Esophagus muscularis mucosa (tissue), 4 donors: Measurements from ENCODE around the gene GNAS-AS1. TPM values are rescaled to one million over a fixed set of nuclear protein-coding genes. Genes with fewer than 3 reads are reported as not detected.

Experiments used
- DNase-seq: peaks from one replicate; pipeline ENCODE4 v3.0.0-alpha.2; 2017; ENCODE audit errors: extremely low spot score
- H3K27ac ChIP-seq, 4 donors: fragments of 200-600 bp; sonication (generic); replicated peaks in 1 of 4; 1 replicate in 3 of 4; 2 replicates in 1 of 4; pipeline ENCODE4 v1.5.1; 2016 to 2019; ENCODE audit warnings: mild to moderate bottlenecking in 1 of 4
- H3K27me3 ChIP-seq, 4 donors: fragments of 200-600 bp; sonication (generic); one replicate each; pipeline versions ENCODE4 v1.5.1 to v1.6.0; 2016 to 2019
- H3K36me3 ChIP-seq, 4 donors: fragments of 200-600 bp; sonication (generic); one replicate each; pipeline ENCODE4 v1.5.1; 2016 to 2019
- H3K4me1 ChIP-seq, 4 donors: fragments of 200-600 bp; sonication (generic); one replicate each; pipeline ENCODE4 v1.5.1; 2016 to 2019
- H3K4me3 ChIP-seq, 4 donors: fragments of 200-600 bp; sonication (generic); 1 replicate in 2 of 4; 2 replicates in 2 of 4; pipeline ENCODE4 v1.5.1; 2016 to 2019; ENCODE audit warnings: mild to moderate bottlenecking in 4 of 4, moderate library complexity in 1 of 4
- H3K9me3 ChIP-seq, 4 donors: fragments of 200-600 bp; sonication (generic); 1 replicate in 3 of 4; 2 replicates in 1 of 4; pipeline ENCODE4 v1.5.1; 2016 to 2019
- EP300 ChIP-seq: sonication (generic); formaldehyde crosslinking; IDR thresholded peaks from one replicate; pipeline ENCODE4 v1.6.1; 2017; ENCODE audit warnings: antibody characterized with exemption
- POLR2A ChIP-seq: fragments of 450-650 bp; IDR thresholded peaks from one replicate; pipeline ENCODE4 v1.6.1; 2017; ENCODE audit warnings: antibody characterized with exemption, moderate library complexity, mild to moderate bottlenecking, low read depth
- POLR2AphosphoS5 ChIP-seq, 2 donors: sonication (generic); formaldehyde crosslinking; IDR thresholded peaks; one replicate each; pipeline ENCODE4 v1.6.1; 2017; ENCODE audit warnings: antibody characterized with exemption in 2 of 2
- WGBS: methylation state at CpG from one replicate; pipeline ENCODE4 v1.1.5; 2018; 5-methylcytosine and 5-hydroxymethylcytosine counted together
- intact Hi-C: fragments of 100-400 bp; cut with DNase I; formaldehyde crosslinking; loops from one replicate; pipeline ENCODE4 v1.15.1; 2023
- total RNA-seq, 4 donors: library from RNA; depleted of rRNA; stranded (reverse); fragments of >200 nt; gene quantifications; one replicate each; pipeline versions ENCODE4 v1.1.0 to v1.2.1, GENCODE V29; 2016
- TF ChIP-seq, protein P1 (sequence below), 3 experiments: fragments of 200-600 bp in 2 of 3; fragments of 450-650 bp in 1 of 3; sonication (generic) in 2 of 3; IDR thresholded peaks; one replicate each; pipeline ENCODE4 v1.5.1; 2017 to 2019; ENCODE audit warnings: antibody characterized with exemption in 3 of 3, mild to moderate bottlenecking in 2 of 3, moderate library complexity in 1 of 3

GNAS-AS1 gene
- total RNA-seq, 4 donors from 2014 or later, result 0.13 to 0.42 (median 0.23) TPM; not detected in 1

- TF ChIP-seq, protein P1, sequence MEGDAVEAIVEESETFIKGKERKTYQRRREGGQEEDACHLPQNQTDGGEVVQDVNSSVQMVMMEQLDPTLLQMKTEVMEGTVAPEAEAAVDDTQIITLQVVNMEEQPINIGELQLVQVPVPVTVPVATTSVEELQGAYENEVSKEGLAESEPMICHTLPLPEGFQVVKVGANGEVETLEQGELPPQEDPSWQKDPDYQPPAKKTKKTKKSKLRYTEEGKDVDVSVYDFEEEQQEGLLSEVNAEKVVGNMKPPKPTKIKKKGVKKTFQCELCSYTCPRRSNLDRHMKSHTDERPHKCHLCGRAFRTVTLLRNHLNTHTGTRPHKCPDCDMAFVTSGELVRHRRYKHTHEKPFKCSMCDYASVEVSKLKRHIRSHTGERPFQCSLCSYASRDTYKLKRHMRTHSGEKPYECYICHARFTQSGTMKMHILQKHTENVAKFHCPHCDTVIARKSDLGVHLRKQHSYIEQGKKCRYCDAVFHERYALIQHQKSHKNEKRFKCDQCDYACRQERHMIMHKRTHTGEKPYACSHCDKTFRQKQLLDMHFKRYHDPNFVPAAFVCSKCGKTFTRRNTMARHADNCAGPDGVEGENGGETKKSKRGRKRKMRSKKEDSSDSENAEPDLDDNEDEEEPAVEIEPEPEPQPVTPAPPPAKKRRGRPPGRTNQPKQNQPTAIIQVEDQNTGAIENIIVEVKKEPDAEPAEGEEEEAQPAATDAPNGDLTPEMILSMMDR (IDR thresholded peaks at IDR 0.05), result no peak
- no peak for TF ChIP-seq EP300
- Histone ChIP-seq H3K4me1 (peaks cover 0 to 7% (median 6%) of the 10 kb centered on the region in 4 donors), H3K27me3 (peaks cover 0 to 17% (median 0%) of the 10 kb centered on the region in 4 donors), H3K27ac (no peak overlapping the region), H3K9me3 (no peaks in the 10 kb centered on the region), H3K4me3 (no peak overlapping the region), H3K36me3 (no peaks in the 10 kb centered on the region)
- no peak for DNase-seq
- 75% methylated on average over 11 of the region's 11 CpGs for WGBS
- intact Hi-C loops, result no loop called here
Observed at GRCh38 chr20:58815448-58815847, 35.3 kb downstream of the GNAS-AS1 start.

- H3K27me3 ChIP-seq, result peaks cover 0 to 17% (median 0%) of the 10 kb centered on the region in 4 donors
- intact Hi-C loops, result no loop called here
- H3K4me1 ChIP-seq, result peaks cover 0 to 7% (median 6%) of the 10 kb centered on the region in 4 donors
- TF ChIP-seq, protein P1 (IDR thresholded peaks at IDR 0.05), result no peak
- TF ChIP-seq POLR2A, result no peak
- TF ChIP-seq POLR2AphosphoS5 (IDR thresholded peaks at IDR 0.05), result no peak
- no peak for TF ChIP-seq EP300
- WGBS, result 95% methylated on average over 8 of the region's 8 CpGs
- no peak for DNase-seq
- H3K9me3 ChIP-seq, result no peaks in the 10 kb centered on the region
- H3K27ac ChIP-seq, result no peak overlapping the region
- no peak overlapping the region for H3K4me3 ChIP-seq
- H3K36me3 ChIP-seq, result no peaks in the 10 kb centered on the region
Observed at GRCh38 chr20:58813369-58813768, 37.3 kb downstream of the GNAS-AS1 start.

GRCh38 chr20:58811334-58811733 is 39.4 kb downstream of the GNAS-AS1 start:
- Histone ChIP-seq H3K36me3 (no peaks in the 10 kb centered on the region), H3K9me3 (no peaks in the 10 kb centered on the region), H3K4me1 (peaks cover 0 to 7% (median 6%) of the 10 kb centered on the region in 4 donors), H3K27ac (no peak overlapping the region), H3K27me3 (peaks cover 0 to 17% (median 0%) of the 10 kb centered on the region in 4 donors), H3K4me3 (no peak overlapping the region)
- TF ChIP-seq, protein P1 (IDR thresholded peaks at IDR 0.05), result no peak
- TF ChIP-seq EP300, result no peak
- TF ChIP-seq POLR2A, result no peak
- no peak for TF ChIP-seq POLR2AphosphoS5 (IDR thresholded peaks at IDR 0.05)
- intact Hi-C loops, result no loop called here
- WGBS, result 67% methylated on average over 13 of the region's 13 CpGs
- no peak for DNase-seq

DNA sequence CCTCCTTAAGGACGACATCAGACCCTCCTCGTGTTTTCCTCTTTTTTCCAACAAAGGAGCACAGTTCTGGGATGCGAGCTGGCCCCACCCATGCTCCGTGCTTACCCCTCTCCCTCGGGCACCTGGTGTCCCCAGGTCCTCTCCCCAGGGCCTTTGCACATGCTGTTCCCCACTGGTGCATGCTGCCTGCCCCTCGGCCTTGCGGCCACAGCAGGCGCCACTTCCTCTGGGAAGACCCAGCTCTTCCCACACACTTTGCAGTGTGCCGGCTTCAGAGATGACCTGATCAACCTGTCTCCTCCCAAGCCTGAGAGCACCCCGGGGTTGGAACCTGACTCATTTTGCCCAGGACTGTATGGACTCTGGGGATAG is 39.8 kb downstream of the GNAS-AS1 start:
- no peak overlapping the region for H3K27ac ChIP-seq
- no peaks in the 10 kb centered on the region for H3K36me3 ChIP-seq
- no peak overlapping the region for H3K4me3 ChIP-seq
- no peak for DNase-seq
- H3K4me1 ChIP-seq, result peaks cover 0 to 7% (median 6%) of the 10 kb centered on the region in 4 donors
- WGBS, result 89% methylated on average over 10 of the region's 10 CpGs
- TF ChIP-seq POLR2A (no peak), EP300 (no peak), POLR2AphosphoS5 (IDR thresholded peaks at IDR 0.05) (no peak)
- TF ChIP-seq, protein P1 (IDR thresholded peaks at IDR 0.05), result no peak
- H3K9me3 ChIP-seq, result no peaks in the 10 kb centered on the region
- intact Hi-C loops, result no loop called here
- peaks cover 0 to 17% (median 0%) of the 10 kb centered on the region in 4 donors for H3K27me3 ChIP-seq
